Measurements from ENCODE around the gene COPZ1.

COPZ1 gene

DNA sequence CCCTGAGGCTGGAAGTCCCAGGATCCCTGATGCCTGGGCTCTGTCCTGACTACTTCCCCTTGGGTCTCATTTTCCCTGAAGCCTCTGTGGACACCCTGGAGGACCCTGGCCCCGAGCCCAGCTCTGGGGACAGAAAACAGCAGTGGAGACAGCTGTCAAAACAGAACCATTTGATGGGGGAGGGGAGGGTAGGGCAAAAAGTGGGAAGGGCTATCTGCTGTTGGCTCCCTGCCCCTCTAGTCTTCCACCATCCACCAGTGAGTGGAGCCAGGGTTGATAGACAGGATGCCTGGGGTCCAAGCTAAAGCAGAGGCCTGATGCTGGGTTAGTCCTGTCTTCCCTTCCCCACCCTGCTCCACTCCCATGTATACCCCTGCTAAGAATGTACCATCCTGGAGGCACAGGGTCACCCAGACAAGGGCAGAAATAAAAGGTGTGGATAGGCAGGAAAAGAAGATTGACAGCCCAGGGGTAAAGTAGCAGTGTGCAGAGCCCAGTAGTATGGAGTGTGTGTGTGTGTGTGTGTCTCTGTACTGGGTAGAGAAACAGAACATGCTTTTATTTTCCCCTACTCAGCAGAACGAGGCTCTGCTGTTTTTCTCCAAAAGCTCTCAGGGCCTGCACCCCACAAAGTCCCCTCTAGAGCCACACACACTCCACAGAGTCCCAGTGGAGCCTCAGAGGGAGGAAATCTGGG, 49.8 kb downstream of the COPZ1 start:
- no peaks in the 10 kb centered on the region for H3K79me2 ChIP-seq (ENCODE audit: control insufficient read depth, insufficient read depth, low read length)
- H3K4ac ChIP-seq (ENCODE audit: low read depth, low read length): no peak overlapping the region
- H3K36me3 ChIP-seq (ENCODE audit: control insufficient read depth, insufficient read depth, low read length): no peaks in the 10 kb centered on the region
- H3K9ac ChIP-seq (ENCODE audit: low read length): no peak overlapping the region
- no peak overlapping the region for H3K56ac ChIP-seq (ENCODE audit: low read length)
- H2AK5ac ChIP-seq (ENCODE audit: low read length): no peak overlapping the region
- H3K27me3 ChIP-seq (ENCODE audit: insufficient read depth, low read length, poor library complexity): no peaks in the 10 kb centered on the region
- H3K23ac ChIP-seq (ENCODE audit: low read length): no peak overlapping the region
- no peak overlapping the region for H3K27ac ChIP-seq (ENCODE audit: low read depth, low read length)
- H3K4me1 ChIP-seq (ENCODE audit: control insufficient read depth, low read depth, low read length): peaks cover 13% of the 10 kb centered on the region
- H4K5ac ChIP-seq (ENCODE audit: low read length): no peak overlapping the region
- H3K4me3 ChIP-seq (ENCODE audit: low read length): no peak overlapping the region
- H2BK15ac ChIP-seq (replicated peaks; ENCODE audit: low read depth): no peak overlapping the region
- WGBS (ENCODE audit: extremely low coverage, insufficient coverage, low lambda C conversion rate): no CpG with 5 or more reads among the region's 2 CpGs
- H4K8ac ChIP-seq (ENCODE audit: low read depth, low read length): no peak overlapping the region
- no peak overlapping the region for H2BK5ac ChIP-seq (ENCODE audit: low read length)
- H2BK120ac ChIP-seq (ENCODE audit: low read depth, low read length): no peak overlapping the region
- H3K79me1 ChIP-seq (ENCODE audit: low read length): no peaks in the 10 kb centered on the region
- H3K4me2 ChIP-seq (ENCODE audit: low read length): no peak overlapping the region
- no peak for DNase-seq
- no peak overlapping the region for H3K18ac ChIP-seq (ENCODE audit: low read length)

DNA sequence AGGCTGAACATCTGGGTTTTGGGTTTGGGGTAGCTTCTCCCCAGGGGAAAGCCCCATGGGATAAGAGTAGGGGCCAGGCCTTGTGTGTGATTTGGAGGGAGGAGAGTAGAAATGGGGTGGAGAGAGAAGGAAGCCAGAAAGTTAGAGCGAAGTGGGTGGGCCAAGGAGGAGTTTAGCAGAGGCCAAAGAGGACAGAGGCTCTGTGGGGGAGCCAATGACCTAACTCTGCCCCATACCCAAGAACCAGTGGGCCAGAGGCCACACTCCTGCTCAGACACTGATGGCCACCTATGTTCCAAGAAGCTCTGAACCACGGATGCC, 50.3 kb downstream of the COPZ1 start:
- Histone ChIP-seq H3K9ac (ENCODE audit: low read length) (no peak overlapping the region), H3K79me1 (ENCODE audit: low read length) (no peaks in the 10 kb centered on the region)
- no CpG with 5 or more reads among the region's 2 CpGs for WGBS (ENCODE audit: extremely low coverage, insufficient coverage, low lambda C conversion rate)

DNA sequence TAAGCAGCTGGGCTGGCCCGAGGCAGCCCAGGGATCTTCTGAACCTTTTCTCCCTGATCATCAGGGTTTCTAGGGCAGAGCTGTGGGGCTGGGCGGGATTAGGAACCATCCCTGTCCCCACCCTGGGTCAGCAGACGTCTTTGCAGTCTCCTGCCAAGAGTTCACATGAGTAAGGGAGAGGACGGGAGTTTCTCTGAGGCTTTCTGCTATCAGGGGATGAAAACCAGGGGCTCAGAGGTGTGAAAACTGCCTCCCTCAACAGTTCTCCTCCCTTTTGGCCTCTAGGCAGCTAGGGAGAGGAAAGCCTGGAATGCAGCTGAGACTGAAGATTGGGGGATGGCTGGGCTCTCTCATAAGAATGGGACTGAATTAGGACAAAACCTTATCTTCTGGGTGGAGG, 51.7 kb downstream of the COPZ1 start:
- no peak overlapping the region for H2BK15ac ChIP-seq (replicated peaks; ENCODE audit: low read depth)
- no peak overlapping the region for H4K5ac ChIP-seq (ENCODE audit: low read length)
- no peaks in the 10 kb centered on the region for H3K27me3 ChIP-seq (ENCODE audit: insufficient read depth, low read length, poor library complexity)
- no peak overlapping the region for H4K8ac ChIP-seq (ENCODE audit: low read depth, low read length)
- H3K4me2 ChIP-seq (ENCODE audit: low read length): no peak overlapping the region
- no peak overlapping the region for H2BK120ac ChIP-seq (ENCODE audit: low read depth, low read length)
- WGBS (ENCODE audit: extremely low coverage, insufficient coverage, low lambda C conversion rate): no CpG with 5 or more reads among the region's 4 CpGs
- peak; percentile 85 for DNase-seq
- H3K4ac ChIP-seq (ENCODE audit: low read depth, low read length): no peak overlapping the region
- no peak overlapping the region for H3K23ac ChIP-seq (ENCODE audit: low read length)
- no peak overlapping the region for H3K56ac ChIP-seq (ENCODE audit: low read length)
- H3K79me2 ChIP-seq (ENCODE audit: control insufficient read depth, insufficient read depth, low read length): no peaks in the 10 kb centered on the region
- H3K9ac ChIP-seq (ENCODE audit: low read length): no peak overlapping the region
- no peaks in the 10 kb centered on the region for H3K36me3 ChIP-seq (ENCODE audit: control insufficient read depth, insufficient read depth, low read length)
- no peaks in the 10 kb centered on the region for H3K79me1 ChIP-seq (ENCODE audit: low read length)
- H3K4me3 ChIP-seq (ENCODE audit: low read length): no peak overlapping the region
- H3K4me1 ChIP-seq (ENCODE audit: control insufficient read depth, low read depth, low read length): peaks cover 11% of the 10 kb centered on the region
- H3K18ac ChIP-seq (ENCODE audit: low read length): peak overlapping the region; percentile 2
- H2BK5ac ChIP-seq (ENCODE audit: low read length): no peak overlapping the region
- no peak overlapping the region for H2AK5ac ChIP-seq (ENCODE audit: low read length)
- H3K27ac ChIP-seq (ENCODE audit: low read depth, low read length): no peak overlapping the region

More for the DNA sequence above, 50.3 kb downstream of the COPZ1 start:
- Histone ChIP-seq H3K4me1 (ENCODE audit: control insufficient read depth, low read depth, low read length) (peaks cover 13% of the 10 kb centered on the region), H3K56ac (ENCODE audit: low read length) (no peak overlapping the region), H3K4me3 (ENCODE audit: low read length) (no peak overlapping the region), H4K5ac (ENCODE audit: low read length) (no peak overlapping the region), H4K8ac (ENCODE audit: low read depth, low read length) (no peak overlapping the region), H2BK15ac (replicated peaks; ENCODE audit: low read depth) (no peak overlapping the region), H3K27ac (ENCODE audit: low read depth, low read length) (no peak overlapping the region), H3K4ac (ENCODE audit: low read depth, low read length) (no peak overlapping the region), H3K23ac (ENCODE audit: low read length) (no peak overlapping the region), H3K79me2 (ENCODE audit: control insufficient read depth, insufficient read depth, low read length) (no peaks in the 10 kb centered on the region), H3K36me3 (ENCODE audit: control insufficient read depth, insufficient read depth, low read length) (no peaks in the 10 kb centered on the region), H2BK120ac (ENCODE audit: low read depth, low read length) (no peak overlapping the region), H2BK5ac (ENCODE audit: low read length) (no peak overlapping the region), H3K4me2 (ENCODE audit: low read length) (no peak overlapping the region), H3K18ac (ENCODE audit: low read length) (no peak overlapping the region), H2AK5ac (ENCODE audit: low read length) (no peak overlapping the region), H3K27me3 (ENCODE audit: insufficient read depth, low read length, poor library complexity) (no peaks in the 10 kb centered on the region)
- no peak for DNase-seq

DNA sequence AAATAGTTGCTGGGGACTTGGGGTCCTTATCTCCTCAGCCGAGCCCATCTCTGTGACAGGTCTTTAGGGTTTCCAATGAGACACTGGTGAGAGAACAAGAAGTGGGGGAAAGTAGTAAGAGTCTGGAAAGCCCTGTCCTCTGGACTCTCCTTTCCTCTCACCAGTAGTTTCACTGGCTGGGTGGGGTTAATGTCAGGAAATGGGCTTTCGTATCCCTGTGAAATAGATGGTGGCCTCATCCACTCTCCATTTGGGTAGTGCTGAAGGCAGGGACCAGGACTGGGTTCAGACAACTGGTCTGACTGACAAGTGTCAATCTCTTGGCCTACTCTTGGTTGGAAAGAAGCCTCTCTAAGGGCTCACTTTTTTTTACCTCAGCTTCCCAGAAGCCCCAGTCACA, 52.1 kb downstream of the COPZ1 start:
- Histone ChIP-seq H3K4me3 (ENCODE audit: low read length) (no peak overlapping the region), H3K56ac (ENCODE audit: low read length) (no peak overlapping the region), H3K79me2 (ENCODE audit: control insufficient read depth, insufficient read depth, low read length) (no peaks in the 10 kb centered on the region), H3K4me2 (ENCODE audit: low read length) (no peak overlapping the region), H3K79me1 (ENCODE audit: low read length) (no peaks in the 10 kb centered on the region), H3K36me3 (ENCODE audit: control insufficient read depth, insufficient read depth, low read length) (no peaks in the 10 kb centered on the region), H2AK5ac (ENCODE audit: low read length) (no peak overlapping the region), H2BK120ac (ENCODE audit: low read depth, low read length) (no peak overlapping the region), H2BK5ac (ENCODE audit: low read length) (no peak overlapping the region), H3K9ac (ENCODE audit: low read length) (no peak overlapping the region), H3K4ac (ENCODE audit: low read depth, low read length) (no peak overlapping the region), H3K27me3 (ENCODE audit: insufficient read depth, low read length, poor library complexity) (no peaks in the 10 kb centered on the region), H3K4me1 (ENCODE audit: control insufficient read depth, low read depth, low read length) (peaks cover 11% of the 10 kb centered on the region), H3K18ac (ENCODE audit: low read length) (no peak overlapping the region), H4K8ac (ENCODE audit: low read depth, low read length) (no peak overlapping the region), H2BK15ac (replicated peaks; ENCODE audit: low read depth) (no peak overlapping the region), H3K23ac (ENCODE audit: low read length) (no peak overlapping the region), H4K5ac (ENCODE audit: low read length) (no peak overlapping the region), H3K27ac (ENCODE audit: low read depth, low read length) (no peak overlapping the region)
- no peak for DNase-seq
- no CpG with 5 or more reads among the region's 2 CpGs for WGBS (ENCODE audit: extremely low coverage, insufficient coverage, low lambda C conversion rate)

DNA sequence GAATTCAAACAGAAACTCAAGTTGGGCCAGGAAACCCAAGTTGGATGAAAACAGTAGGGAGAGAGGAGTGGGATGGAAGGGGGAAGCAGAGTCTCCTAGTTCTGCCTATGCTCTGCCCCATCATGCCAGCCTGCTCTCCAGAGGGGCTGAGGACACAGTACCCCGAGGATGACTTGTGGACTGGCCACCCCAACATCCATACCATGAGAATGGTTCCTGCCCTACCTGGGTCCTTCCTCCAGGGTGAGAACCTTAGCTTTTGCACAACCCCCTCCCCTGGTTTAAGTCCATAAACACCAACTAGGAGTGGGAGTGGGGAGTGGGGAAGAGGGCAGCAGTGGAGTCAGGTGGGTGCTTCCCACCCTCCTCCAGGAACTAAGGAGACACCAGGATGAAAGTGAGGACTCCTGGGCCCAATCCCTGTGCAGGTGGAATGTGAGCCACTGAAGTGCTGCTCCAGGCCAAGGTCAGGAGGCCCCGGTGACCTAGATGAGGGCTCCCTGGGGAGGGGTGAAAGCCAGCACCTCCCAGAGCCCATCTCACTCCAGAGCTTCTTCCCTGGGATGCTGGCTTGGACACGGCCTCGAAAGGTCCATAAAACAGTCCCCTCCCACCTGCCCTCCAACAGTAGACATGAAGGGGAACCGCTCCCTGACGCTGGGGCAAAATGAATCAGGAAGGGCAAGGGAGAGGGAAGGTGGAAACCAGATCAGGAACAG, 53.0 kb downstream of the COPZ1 start:
- no peak overlapping the region for H3K9ac ChIP-seq (ENCODE audit: low read length)
- H3K4me2 ChIP-seq (ENCODE audit: low read length): no peak overlapping the region
- no peak overlapping the region for H2BK5ac ChIP-seq (ENCODE audit: low read length)
- no CpG with 5 or more reads among the region's 6 CpGs for WGBS (ENCODE audit: extremely low coverage, insufficient coverage, low lambda C conversion rate)
- no peak overlapping the region for H3K56ac ChIP-seq (ENCODE audit: low read length)
- no peak overlapping the region for H3K27ac ChIP-seq (ENCODE audit: low read depth, low read length)
- H4K8ac ChIP-seq (ENCODE audit: low read depth, low read length): no peak overlapping the region
- H3K4ac ChIP-seq (ENCODE audit: low read depth, low read length): no peak overlapping the region
- H2BK15ac ChIP-seq (replicated peaks; ENCODE audit: low read depth): no peak overlapping the region
- H3K4me1 ChIP-seq (ENCODE audit: control insufficient read depth, low read depth, low read length): peaks cover 11% of the 10 kb centered on the region
- no peak overlapping the region for H3K4me3 ChIP-seq (ENCODE audit: low read length)
- no peak overlapping the region for H4K5ac ChIP-seq (ENCODE audit: low read length)
- H3K23ac ChIP-seq (ENCODE audit: low read length): no peak overlapping the region
- H2BK120ac ChIP-seq (ENCODE audit: low read depth, low read length): no peak overlapping the region
- H3K79me2 ChIP-seq (ENCODE audit: control insufficient read depth, insufficient read depth, low read length): no peaks in the 10 kb centered on the region
- H3K36me3 ChIP-seq (ENCODE audit: control insufficient read depth, insufficient read depth, low read length): no peaks in the 10 kb centered on the region
- no peak for DNase-seq
- no peaks in the 10 kb centered on the region for H3K79me1 ChIP-seq (ENCODE audit: low read length)
- H3K27me3 ChIP-seq (ENCODE audit: insufficient read depth, low read length, poor library complexity): no peaks in the 10 kb centered on the region
- no peak overlapping the region for H3K18ac ChIP-seq (ENCODE audit: low read length)
- no peak overlapping the region for H2AK5ac ChIP-seq (ENCODE audit: low read length)
